HFFc6 (cell line): ENCODE measurements around the gene NTM. TPM values are rescaled to one million over a fixed set of nuclear protein-coding genes. Genes with fewer than 3 reads are reported as not detected.

ENCODE experiments used
- DNase-seq: peaks from one replicate; pipeline ENCODE4 v3.0.0-alpha.2; 2018
- H3K27ac Mint-ChIP-seq: 2 replicates; pipeline ENCODE4 v1.8.0; 2020; ENCODE audit warnings: mild to moderate bottlenecking, mixed read lengths
- H3K27me3 Mint-ChIP-seq: 2 replicates; pipeline ENCODE4 v1.8.0; 2021; ENCODE audit warnings: mild to moderate bottlenecking, moderate library complexity, mixed read lengths; ENCODE audit not compliant: insufficient read depth
- H3K36me3 Mint-ChIP-seq: 2 replicates; pipeline ENCODE4 v1.8.0; 2021; ENCODE audit warnings: low read depth, mixed read lengths
- H3K4me1 Mint-ChIP-seq: 2 replicates; pipeline ENCODE4 v1.8.0; 2020; ENCODE audit warnings: low read depth, mixed read lengths
- H3K4me3 Mint-ChIP-seq: 2 replicates; pipeline ENCODE4 v1.8.0; 2020; ENCODE audit warnings: mild to moderate bottlenecking, moderate library complexity, mixed read lengths
- H3K9me3 Mint-ChIP-seq: 2 replicates; pipeline ENCODE4 v1.8.0; 2020; ENCODE audit warnings: mild to moderate bottlenecking, mixed read lengths
- total RNA-seq, 6 experiments: library from RNA; stranded (reverse); fragmentation: NEBNext Ultra II Directional; extraction: Animal tissue kit (Norgen Biotek cat#: 25700); gene quantifications; 2 replicates in 1 of 6; 3 replicates in 5 of 6; pipeline ENCODE4 v1.2.3, GENCODE V29; 2021
- TF ChIP-seq, protein P1 (sequence below): fragments of 200-600 bp; sonication (generic); IDR thresholded peaks from 2 replicates; pipeline ENCODE4 v1.5.0; 2021; ENCODE audit warnings: antibody characterized with exemption, mild to moderate bottlenecking

NTM gene
- total RNA-seq, 6 experiments from 2014 or later: 18.3 to 23.6 (median 21.7) TPM

DNA sequence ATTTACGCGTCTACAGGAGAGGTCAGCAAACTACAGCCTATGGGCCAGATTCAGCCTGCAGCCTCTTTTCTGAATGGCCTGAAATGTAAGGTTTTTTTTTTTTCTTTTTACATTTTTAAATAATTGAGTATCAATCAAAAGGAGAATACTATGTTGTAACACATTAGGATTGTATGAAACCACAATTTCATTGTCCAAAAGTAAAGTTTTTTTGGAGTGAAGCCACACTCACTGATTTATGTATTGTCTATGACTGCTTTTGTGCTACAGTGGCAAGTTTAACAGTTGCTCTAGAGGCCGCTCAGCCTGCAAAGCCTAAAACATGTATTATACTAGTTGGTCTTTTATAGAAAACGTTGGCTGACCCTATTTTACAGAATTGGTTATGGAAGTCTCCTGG lies 923.2 kb downstream of the NTM start:
- H3K27ac Mint-ChIP-seq: no peak overlapping the region
- peaks cover 6% of the 10 kb centered on the region for H3K27me3 Mint-ChIP-seq
- no peak overlapping the region for H3K4me3 Mint-ChIP-seq
- H3K36me3 Mint-ChIP-seq: no peaks in the 10 kb centered on the region
- no peaks in the 10 kb centered on the region for H3K9me3 Mint-ChIP-seq
- H3K4me1 Mint-ChIP-seq: no peaks in the 10 kb centered on the region
- no peak for DNase-seq
- TF ChIP-seq, protein P1, sequence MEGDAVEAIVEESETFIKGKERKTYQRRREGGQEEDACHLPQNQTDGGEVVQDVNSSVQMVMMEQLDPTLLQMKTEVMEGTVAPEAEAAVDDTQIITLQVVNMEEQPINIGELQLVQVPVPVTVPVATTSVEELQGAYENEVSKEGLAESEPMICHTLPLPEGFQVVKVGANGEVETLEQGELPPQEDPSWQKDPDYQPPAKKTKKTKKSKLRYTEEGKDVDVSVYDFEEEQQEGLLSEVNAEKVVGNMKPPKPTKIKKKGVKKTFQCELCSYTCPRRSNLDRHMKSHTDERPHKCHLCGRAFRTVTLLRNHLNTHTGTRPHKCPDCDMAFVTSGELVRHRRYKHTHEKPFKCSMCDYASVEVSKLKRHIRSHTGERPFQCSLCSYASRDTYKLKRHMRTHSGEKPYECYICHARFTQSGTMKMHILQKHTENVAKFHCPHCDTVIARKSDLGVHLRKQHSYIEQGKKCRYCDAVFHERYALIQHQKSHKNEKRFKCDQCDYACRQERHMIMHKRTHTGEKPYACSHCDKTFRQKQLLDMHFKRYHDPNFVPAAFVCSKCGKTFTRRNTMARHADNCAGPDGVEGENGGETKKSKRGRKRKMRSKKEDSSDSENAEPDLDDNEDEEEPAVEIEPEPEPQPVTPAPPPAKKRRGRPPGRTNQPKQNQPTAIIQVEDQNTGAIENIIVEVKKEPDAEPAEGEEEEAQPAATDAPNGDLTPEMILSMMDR: no peak

DNA sequence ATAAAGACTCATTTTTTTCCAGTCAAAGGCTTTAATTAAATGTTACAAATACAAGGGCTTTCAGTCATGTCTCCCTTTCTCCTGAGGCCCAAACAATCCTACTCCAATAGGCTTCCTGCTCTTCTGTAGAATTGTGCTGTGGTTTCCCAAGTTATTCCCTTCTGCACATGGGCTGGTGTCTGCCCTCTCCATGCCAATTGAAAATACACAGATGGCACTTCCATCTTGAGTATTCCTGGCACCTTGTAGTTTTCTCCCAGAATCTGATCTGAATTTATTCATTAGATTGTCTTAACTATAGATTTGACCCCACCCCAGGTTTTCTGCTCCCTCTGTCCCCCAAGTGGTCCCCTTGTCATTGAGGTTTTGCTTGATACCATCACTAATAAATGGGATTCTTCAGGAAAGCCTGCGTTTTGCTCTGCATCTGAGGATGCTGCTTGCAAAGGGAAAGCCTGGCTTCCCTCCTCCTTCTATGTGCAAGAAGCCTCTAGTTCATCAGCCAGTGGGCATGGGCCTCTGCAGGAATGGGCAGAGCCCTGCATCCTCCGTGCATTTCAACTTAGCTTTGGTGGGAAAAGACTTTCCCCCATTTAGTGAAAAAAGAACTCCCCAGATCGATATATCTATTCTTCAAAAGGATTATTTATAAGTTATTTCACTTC lies 926.7 kb downstream of the NTM start:
- Mint-ChIP-seq H3K4me1 (no peaks in the 10 kb centered on the region), H3K27ac (no peak overlapping the region), H3K27me3 (peaks cover 2% of the 10 kb centered on the region; the same call in 1 of the 2 replicates), H3K9me3 (no peaks in the 10 kb centered on the region), H3K36me3 (no peaks in the 10 kb centered on the region), H3K4me3 (no peak overlapping the region)
- no peak for DNase-seq
- TF ChIP-seq, protein P1: no peak

DNA sequence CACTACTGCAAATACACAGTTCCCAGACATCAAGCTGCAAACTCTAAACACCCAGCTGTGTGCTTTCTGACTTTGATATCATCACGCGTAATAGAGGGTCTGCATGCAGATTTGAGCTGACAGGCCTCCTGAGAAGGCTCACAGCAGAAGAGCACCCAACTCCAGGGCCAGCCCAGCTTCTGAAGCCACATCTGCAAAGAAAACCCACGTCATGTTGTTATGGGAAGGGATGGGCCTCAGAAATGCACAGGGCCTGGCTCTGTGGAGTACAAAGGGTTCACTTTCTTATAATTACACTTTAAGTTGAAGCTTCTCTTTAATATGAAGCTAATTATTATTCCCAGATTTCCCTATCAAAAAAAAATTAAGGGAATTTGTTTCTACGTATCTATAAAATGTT lies 927.9 kb downstream of the NTM start:
- no peak overlapping the region for H3K4me3 Mint-ChIP-seq
- H3K36me3 Mint-ChIP-seq: no peaks in the 10 kb centered on the region
- peaks cover under 1% of the 10 kb centered on the region; the same call in 1 of the 2 replicates for H3K27me3 Mint-ChIP-seq
- H3K4me1 Mint-ChIP-seq: no peaks in the 10 kb centered on the region
- no peak for DNase-seq
- TF ChIP-seq, protein P1: no peak
- H3K9me3 Mint-ChIP-seq: no peaks in the 10 kb centered on the region
- H3K27ac Mint-ChIP-seq: no peak overlapping the region

DNA sequence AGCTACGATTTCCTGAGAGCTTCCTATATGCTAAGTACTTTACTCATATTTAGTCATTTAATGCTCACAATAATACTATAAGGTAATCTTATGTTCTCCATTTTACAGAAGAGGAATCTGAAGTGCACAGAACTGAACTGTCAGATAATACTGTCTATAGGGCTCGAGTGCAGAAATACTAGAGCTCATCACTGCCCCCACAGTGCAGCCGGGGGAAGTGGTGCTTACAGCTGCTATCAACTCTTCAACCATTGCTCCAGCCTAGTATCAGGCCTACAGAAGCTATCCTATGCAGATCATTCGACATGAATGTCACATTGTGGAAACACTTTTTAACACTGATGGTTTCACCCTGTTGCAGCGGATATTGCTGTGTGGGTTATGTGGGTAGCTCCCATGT lies 929.9 kb downstream of the NTM start:
- no peaks in the 10 kb centered on the region for H3K36me3 Mint-ChIP-seq
- no peaks in the 10 kb centered on the region for H3K9me3 Mint-ChIP-seq
- no peak overlapping the region for H3K27ac Mint-ChIP-seq
- no peak overlapping the region for H3K4me3 Mint-ChIP-seq
- TF ChIP-seq, protein P1: peak; percentile 62
- H3K27me3 Mint-ChIP-seq: no peaks in the 10 kb centered on the region
- DNase-seq: no peak
- no peaks in the 10 kb centered on the region for H3K4me1 Mint-ChIP-seq

DNA sequence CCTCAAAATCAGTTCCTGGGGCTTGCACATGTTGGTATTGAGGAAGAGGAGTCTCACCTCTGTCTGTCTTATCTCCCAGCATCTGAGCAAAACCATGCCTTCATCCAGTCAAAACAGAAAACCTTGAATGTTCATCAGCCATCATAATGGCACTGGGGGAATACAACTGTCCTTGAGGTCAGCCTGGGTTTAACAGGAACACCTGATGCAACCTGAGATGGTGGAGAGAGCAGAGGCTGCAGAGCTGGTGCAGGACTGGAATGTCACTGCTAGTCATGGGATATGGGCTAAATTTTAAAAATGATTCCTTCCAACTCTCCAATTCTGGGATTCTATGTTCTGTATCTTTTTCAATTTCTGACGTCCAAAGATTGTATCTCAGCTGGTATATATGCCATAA lies 931.0 kb downstream of the NTM start:
- Mint-ChIP-seq H3K27ac (no peak overlapping the region), H3K27me3 (no peaks in the 10 kb centered on the region), H3K4me1 (no peaks in the 10 kb centered on the region), H3K9me3 (no peaks in the 10 kb centered on the region), H3K4me3 (no peak overlapping the region), H3K36me3 (no peaks in the 10 kb centered on the region)
- TF ChIP-seq, protein P1: no peak
- no peak for DNase-seq
